Measurements from ENCODE around the gene CYP19A1.
"Not testable (repeated sequence)": the region's sequence is repeated elsewhere in the genome, so short reads cannot be mapped to it uniquely, and the experiment has no call there.

CYP19A1 gene

DNA sequence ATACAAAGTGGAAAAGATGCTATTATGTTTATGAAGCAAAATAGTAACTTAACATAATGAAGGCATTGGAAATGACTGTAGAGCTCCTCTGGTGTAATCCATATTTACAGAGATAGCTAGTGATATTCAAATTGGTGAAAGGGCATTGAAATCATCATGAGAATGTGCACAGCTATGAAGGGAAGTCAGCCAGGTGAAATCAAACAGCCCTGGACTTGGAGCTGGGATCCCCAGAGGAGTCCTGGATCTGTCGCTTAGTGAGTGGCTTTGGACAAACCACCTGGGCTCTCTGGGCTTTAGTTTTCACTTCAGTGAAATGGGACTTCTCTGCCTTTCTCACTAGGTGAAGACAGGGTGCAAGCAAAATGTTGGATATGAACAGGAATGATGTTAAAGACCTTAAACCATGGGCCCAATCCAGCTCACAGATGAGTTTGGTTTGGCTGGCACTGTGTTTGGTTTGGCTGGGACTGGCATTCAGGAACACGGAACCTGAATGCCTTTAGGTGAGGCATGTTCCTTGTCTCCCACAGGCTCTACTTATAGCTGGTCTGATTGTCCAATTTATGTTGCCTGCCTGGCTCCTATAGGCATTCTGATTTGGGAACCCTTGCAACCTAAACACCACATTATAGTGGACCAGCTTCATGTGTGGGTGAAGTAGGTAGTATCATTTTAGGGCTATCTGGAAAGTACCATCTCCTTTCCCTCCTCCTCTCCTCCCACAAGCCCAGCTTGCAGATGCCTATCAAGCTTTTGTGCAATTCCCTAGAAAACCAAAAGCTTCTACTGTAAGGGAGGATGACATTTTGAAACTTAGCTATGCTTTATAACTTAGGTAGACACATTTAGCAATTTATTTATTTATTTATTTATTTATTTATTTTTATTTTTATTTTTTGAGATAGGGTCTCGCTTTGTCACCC is 133.1 kb downstream of the CYP19A1 start:
- DNase-seq (ENCODE audit: low read depth): no peak

DNA sequence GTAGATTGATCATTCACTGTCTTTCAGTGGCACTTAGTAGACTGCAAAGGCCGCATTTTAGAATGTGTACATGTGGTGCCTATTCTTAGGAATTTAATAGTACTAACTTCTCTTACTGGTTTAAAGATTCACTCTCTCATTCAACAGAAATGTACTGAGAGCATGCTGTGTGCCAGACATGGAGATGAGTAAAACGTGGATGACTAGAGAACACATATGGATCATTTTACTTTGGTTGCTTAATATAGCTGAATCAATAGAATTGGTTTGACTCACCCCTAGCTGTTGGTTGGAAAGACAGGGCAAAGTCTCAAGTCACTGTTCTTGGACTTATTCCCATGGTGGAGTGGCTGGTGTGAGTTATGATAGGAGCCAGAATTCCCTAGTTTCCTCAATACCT is 134.6 kb downstream of the CYP19A1 start:
- DNase-seq (ENCODE audit: low read depth): no peak

DNA sequence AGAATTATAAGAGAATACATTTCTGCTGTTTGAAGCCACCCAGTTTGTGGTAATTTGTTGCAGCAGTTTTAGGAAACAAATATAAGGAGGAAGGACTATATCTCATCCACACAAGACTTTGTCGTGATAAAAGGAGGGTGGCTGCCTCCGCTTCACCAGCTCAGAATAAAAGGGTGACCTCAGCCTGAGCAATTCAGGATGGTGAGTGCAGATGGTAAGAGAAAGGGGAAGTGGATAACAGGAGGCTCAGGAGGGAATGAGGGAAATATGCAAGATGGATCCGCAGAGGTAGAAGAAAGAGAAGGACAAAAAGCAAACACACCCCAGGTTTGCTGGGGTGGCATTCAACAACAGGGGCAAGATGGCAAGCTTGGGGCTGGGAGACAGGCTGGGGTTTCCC is 135.6 kb downstream of the CYP19A1 start:
- DNase-seq (ENCODE audit: low read depth): no peak

DNA sequence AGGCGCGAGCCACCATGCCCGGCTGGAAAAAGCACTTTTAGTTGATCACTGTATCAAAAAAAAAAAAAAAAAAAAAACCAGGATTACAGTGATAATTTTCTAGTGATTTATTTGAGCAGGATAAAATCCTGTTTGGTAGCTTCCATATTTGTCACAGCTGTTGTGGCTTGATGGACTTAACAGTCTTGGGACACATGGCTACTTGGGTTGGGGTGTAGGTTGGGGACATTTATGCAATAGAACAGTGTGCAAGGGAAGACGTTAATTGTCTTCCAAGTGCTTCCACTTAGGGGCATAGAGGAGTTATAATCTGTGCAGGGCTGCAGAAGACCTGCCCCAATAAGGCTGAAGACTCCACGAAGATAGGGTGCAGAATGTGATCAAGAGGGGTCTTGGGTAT is 136.8 kb downstream of the CYP19A1 start:
- DNase-seq (ENCODE audit: low read depth): no peak

DNA sequence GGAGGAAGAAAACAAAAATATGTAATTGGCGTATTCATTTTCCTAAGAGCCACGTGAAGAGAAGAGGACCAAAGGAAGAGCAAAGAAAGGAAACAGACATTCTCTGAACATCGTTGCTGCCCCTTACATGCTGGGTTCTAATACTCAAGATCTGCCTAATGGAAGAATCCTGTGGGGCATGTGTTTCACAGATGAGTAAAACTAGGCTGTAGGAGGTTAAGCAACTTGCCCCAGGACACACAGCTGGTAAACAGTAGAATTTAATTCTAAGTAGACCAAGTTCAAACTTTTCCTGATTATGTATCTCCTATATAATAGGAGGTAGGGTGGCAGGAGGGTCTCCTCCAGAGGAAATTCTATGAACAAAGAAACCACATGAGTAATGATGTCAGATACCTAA is 137.6 kb downstream of the CYP19A1 start:
- DNase-seq (ENCODE audit: low read depth): no peak

DNA sequence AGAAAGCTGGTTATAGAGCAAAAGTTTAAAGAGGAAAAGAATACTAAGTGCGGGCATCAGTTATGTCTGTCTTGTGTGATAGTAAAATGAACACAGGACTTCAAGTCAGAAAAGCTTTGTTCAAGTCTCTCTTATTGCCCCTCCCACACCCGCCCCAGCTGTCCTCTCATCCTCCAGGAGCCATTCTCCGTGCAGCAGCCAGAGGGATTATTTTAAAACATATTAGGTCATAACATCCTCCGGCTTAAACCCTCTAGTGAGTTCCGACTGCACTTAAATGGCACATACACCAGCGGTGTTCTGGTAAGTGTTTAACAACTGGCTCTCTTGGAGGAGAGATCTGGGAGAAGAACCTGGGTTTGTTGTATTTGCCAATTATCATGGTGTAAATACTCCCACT is 138.9 kb downstream of the CYP19A1 start:
- DNase-seq (ENCODE audit: low read depth): no peak

DNA sequence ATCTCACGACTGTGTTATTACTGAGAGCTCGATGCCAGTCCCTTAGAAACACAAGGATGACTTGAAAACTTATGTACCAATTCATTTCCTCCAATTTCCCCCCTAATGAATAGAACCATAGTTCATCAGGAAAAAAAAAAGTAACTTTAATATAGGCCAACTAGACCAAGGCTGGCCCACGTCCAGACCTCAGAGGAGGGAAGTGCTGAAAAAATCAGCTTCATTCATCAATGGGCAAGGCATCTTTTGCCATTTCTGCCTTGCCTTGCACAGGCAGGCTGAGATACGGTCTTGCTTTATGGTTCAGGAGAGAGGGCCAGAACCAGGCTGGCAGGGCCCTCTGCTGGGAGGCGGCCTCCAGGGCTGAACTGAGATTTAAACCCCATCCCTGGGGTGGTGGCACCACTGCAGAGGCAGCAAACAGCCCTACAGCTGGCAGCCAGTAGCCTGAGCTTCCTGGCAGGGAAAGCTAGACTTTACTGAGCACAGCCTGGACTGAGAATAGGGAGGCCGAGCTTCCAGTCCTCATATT is 139.6 kb downstream of the CYP19A1 start:
- DNase-seq (ENCODE audit: low read depth): no peak

DNA sequence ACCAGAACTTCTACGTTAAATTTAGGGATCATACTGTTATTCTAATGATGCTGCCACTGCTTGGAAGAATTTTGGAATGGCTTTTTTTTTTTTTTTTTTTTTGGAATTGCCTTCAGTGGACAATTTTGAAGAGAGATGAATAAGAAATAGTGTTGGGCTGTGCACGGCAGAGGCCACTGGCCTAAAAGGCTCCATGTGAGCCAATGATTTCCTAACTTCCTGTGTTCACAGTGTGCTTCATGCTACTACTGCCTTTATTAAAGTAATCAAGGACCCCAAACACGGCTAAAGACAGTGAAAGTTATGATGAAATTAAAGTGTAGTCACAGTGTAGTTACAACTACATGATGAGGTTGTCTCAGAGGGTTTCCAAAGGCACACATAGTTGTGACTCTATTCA is 142.9 kb downstream of the CYP19A1 start:
- DNase-seq (ENCODE audit: low read depth): no peak

DNA sequence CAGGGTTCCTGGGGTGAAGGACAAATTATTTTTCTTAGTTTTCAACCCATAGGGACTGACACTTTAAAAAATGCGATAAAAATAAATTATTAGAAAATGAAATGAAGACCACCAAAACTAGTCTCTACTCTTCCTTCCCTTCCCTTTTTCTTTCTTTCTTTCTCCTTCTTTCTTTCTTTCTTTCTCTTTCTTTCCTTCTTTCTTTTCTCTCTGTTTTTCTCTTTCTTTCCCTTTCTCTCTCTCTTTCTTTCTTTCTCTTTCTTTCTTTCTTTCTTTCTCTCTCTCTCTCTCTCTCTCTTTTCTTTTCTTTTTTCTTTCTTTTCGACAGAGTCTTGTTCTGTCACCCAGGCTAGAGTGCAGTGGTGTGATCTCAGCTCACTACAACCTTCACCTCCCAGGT is 144.4 kb downstream of the CYP19A1 start:
- no peak for DNase-seq (ENCODE audit: low read depth)

DNA sequence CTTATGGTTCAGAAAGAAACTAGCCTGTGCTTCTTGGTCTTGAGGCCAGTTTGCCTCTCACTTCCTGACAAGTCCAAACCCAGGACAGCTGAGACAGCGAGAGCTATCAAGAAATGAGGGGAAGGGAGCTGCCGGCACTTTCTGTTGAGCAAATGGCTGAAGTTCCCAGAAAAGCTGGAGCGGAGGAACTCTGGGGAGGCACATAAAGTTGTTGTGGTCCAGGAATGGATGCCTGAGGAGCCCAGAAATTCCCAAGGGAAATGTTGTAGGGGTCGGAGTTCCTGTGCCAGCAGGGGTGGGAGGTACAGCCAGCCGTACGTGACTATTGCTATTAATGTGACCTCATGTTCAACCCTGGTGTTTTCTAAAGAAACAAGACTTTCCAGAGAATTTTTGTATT is 144.9 kb downstream of the CYP19A1 start:
- DNase-seq (ENCODE audit: low read depth): no peak

DNA sequence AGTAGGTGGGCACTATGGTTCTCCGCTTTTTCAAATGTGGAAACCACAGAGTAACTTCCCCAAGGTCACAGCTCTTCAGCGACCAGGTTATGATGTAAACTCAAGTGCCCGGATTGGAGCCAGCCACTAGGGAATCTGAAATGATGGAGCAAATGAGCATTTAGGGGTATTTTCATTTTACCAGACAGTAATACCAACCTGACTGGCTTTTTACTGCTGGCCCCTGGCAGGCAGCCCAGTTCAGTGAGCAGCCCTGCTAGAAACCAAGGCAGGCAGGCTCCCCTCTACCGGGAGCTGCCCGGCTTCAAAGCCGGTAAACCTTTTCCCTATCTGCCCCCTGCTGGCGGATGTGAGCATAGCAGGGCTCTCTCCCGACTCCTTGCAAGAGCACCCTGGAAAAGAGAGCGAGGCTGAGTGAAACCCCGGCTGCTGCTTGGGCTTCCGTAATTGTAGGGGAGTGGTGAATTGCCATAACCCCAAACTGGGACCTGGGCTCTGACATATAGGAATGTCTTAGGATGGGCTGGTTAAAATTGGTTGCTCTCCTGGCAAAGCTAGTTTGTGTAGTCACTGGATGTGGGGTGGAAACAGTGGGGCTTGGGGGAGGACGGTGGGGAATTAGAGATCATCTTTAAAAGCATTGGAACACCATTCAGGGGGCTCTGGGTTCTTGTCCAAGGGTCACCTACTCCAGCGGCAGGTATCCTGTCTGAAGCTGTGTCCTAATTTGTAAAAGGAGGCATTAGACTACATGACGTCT is 145.7 kb downstream of the CYP19A1 start:
- peak; percentile 54 for DNase-seq (ENCODE audit: low read depth)

DNA sequence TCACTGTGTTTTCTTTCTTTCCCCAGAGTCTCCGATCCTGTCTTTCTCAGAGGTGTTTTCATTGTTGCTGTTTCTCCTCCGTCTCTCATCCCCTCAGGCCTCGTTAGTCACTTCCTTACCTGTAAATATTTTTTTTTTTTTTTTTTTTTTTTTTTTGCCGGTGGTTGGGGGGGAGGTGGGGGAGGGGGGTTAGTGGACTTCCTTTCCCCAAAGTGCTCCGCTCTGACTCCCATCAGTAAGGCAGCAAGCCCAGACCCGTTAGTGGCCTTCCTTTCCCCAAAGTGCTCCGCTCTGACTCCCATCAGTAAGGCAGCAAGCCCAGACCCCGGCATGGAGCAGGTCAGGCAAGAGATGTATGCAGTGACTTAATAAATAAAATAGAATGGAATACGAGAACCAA is 146.6 kb downstream of the CYP19A1 start:
- DNase-seq (ENCODE audit: low read depth): no peak

DNA sequence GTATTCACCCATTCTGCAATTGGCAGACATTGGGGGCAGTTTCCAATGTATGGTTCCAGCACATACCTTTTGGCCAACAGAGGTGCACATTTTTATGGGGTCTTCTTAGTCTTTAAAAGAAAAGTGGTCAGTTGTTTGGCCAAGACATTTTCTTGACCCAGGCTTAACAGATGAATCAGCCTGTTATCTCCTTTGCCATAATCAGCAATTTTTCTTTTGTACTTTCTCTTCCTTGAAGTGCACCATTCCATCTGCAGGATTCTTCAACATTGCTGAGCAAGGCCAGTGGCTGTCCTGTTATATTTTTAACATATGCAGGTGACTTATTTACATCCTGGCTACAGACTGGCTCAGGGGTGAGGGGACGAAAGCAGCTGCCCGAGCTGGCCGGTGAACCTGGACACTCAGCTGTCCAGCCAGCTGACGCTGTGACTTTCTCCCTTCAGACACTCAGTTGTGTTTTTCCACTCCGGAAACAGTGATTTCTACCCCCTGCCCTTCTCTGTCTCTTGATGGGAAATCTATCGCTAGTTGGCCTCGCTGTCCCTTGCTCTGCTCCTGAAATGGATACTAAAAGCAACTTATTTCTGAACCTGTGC is 147.2 kb downstream of the CYP19A1 start:
- DNase-seq (ENCODE audit: low read depth): no peak

DNA sequence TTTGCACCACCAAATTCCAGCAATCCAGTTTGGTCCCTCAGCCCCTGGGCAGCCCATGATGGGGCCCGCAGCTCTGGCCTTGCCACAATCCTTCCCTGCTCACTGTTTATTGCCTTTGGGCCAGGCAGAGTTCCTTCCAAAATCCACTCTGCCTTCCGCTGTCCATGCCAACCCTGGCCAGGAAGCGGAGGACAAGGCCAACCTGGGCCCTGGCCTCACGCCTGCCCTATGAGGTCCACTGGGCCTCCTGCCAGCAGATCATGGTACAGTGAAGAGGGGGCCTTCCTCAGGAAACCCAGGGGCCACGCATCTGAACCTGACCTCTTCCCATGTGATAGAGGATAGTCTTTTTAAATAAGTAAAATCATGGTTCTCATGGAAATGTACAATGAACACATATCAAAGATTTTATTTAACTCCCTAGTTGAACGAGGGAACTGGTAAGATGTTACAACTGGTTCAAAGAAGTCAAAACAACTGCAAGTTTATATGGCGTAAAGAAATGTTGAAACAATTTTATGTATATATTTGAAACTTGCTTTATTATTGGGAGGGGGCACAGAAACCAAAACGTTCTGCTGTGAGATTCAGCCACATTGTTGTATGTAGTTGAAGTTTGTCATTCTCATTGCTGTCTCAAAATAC is 147.8 kb downstream of the CYP19A1 start:
- DNase-seq (ENCODE audit: low read depth): no peak

DNA sequence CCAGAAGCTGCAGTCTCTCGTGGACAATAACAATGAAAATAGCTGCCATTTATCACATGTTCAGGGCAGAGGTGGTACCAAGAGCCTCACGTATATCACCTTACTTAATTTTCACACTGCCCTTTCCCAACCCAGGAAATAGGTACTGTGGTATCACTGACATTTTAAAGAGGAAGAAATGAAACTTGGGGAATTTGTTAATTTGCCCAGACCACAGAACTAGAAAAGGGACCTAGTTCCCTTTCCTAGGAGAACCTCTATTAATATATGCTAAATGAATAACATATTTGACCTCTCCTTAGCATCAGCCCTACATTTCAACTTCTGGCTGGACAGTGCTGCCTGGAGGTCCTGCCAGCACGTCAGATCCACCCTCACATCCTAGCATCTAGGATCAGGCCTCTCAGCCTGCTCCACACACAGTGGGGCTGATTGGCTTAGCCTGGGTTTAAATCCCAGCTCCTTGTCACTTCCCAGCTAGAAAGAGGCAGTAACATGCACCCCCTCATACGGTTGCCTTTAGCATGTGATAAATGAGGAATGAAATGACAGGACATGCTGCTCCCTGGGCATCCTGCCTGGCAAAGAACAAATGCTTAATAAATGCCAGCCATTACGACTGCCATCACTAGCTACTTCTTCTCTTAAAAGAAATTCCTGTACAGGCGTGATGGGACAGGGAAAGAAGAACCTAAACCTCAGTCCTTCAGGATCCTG is 148.6 kb downstream of the CYP19A1 start:
- no peak for DNase-seq (ENCODE audit: low read depth)

DNA sequence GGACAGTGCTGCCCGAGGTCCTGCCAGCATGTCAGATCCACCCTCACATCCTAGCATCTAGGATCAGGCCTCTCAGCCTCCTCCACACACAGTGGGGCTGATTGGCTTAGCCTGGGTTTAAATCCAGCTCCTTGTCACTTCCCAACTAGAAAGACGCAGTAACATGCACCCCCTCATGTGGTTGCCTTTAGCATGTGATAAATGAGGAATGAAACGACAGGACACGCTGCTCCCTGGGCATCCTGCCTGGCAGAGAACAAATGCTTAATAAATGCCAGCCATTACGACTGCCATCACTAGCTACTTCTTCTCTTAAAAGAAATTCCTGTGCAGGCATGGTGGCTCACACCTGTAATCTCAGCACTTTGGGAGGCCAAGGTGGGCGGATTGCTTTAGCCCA is 149.6 kb downstream of the CYP19A1 start:
- DNase-seq (ENCODE audit: low read depth): not testable (repeated sequence)

DNA sequence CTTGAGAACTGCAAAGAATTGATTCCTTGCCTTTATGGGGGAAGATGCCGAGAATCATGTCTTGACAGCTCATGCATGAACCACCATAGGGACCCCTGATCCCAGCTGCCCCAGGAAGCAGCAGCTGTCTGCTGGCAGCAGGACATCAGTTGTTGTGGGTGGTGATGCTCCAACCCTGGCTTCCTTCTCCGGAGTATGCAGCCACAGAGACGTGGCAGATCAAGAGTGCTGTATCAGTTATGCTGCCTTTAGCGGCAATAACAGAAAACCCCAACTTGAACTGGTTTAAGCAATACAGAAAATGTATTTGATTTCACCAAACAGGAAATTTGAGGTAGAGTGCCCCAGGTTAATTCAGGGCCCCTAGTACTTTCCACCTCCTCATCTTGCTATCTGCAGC is 151.5 kb downstream of the CYP19A1 start:
- no peak for DNase-seq (ENCODE audit: low read depth)

DNA sequence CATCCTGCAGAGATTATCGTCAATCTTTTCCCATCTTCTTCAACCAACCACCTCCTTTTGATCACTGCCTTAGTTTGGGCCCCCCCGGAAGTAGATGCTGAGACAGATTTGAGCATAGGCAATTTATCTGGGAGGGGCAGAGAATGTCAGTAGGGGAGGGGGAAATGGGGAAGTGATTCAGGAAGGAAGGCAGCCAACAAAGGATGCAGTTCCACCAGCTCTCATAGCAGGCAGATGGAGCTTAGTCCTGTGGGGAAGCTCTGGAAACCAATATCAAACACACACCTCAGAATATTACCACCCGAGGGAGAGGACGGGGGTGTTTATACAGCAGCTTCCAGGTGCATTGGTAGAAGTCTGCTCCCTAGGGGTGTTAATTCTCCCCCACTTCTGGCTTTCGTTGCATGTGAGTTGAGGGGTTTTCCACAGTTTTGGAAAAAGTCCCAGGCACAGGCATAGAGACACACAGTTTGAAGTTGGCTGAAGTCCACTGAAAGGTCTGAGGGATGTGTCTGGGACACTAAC is 152.2 kb downstream of the CYP19A1 start:
- DNase-seq (ENCODE audit: low read depth): no peak

DNA sequence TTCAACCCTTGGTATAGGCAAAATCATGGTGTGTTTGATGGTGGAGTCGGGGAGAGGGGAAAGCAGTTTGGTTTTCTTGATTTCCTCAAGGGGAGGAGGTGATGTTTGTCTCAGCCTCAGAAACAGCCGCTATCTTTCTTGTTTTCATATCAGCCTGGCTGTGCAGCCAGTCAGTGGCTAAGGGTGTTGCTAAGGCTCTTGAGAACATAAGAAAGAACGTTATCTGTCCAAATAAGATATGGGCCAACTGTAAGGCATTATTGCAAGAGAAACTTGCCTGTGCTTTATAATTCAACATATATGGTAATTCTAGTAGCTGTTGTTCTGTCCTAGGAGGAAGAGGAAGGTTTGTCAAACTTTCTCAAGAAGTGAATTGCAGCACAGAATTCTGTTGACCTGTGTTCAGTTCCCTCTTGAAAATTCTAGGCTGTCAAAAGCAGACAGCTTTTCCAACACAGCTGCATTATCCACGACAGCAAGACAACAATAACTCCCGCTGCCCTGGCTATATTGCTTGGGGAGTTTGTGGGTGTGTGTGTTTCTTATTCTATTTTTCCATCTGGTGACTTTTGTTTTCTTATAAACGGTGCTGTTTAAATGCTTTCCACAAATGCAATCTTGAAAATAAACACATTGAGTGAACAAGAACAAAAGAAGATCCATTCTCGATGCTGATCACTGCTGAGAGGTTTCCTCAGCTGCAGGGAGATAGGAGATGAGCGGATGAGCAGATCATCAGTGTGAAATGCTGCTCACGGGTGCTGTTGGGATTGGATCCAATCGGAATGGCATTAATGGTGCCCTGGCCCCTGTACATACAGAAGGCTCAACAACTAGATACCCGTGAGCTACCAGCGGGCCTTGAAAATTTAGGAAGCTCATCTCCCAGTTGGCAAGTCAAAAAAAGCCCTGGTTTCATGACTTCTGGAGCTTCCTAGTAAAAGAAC is 152.9 kb downstream of the CYP19A1 start:
- DNase-seq (ENCODE audit: low read depth): no peak

DNA sequence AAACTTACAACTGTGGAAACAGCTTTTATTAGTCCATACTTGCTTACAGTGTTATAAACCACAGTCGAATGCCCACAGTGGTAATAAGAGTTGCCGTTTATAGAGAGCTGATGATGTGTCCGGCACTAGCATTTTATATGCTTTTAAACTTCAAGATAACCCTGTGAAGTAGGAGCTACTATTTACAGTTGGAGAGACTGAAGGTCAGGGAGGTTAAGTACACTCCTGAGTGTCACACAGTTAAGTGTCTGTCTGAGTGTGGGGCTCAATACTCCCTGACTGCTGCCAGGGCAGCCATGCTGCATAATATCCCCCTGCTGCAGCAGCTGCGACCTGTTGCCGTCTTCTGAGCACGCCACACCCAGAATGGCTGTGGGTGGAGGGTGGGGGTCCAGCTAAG is 153.8 kb downstream of the CYP19A1 start:
- DNase-seq (ENCODE audit: low read depth): no peak

Data from stimulated activated CD8-positive, alpha-beta memory T cell treated with anti-CD3 and anti-CD28 coated beads, Interleukin-15, amount 100 ng/mL, for 1 hour (primary cell).